Measurements from ENCODE around the gene NXPH4.

The NXPH4 gene

DNA sequence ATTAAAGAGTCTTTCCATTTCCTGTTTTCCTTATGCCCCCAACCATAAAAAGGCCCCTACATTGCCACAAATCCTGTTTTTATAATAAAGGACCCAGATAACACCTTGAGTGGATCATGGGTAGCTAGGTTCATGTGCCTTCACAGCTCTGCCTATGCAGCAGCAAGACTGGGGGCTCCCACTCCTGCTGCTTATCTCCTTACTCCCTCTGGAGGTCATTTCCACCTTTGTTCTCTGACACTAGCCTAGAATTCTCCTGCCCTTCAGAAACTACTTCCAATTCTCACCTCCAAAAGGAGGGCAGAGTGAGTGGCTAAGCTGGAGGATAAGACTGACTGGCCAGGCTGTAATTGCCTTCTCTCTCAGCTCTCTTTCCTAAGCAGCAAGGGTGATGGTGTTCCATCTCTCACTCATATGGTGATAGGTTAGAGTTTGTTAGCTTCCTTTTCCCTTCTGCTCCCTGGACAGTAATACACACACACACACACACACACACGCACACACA is 54.4 kb downstream of the NXPH4 start:
- no peaks in the 10 kb centered on the region for H3K9me2 ChIP-seq (replicated peaks; ENCODE audit: low read depth, low read length)
- no peaks in the 10 kb centered on the region for H4K20me1 ChIP-seq (ENCODE audit: insufficient read depth, low read length, poor library complexity, severe bottlenecking)
- no peaks in the 10 kb centered on the region for H3K79me2 ChIP-seq (ENCODE audit: insufficient read depth, low read length)
- no peaks in the 10 kb centered on the region for H3K4me1 ChIP-seq (ENCODE audit: insufficient read depth, low read length, poor library complexity, severe bottlenecking)
- H3K4me3 ChIP-seq (ENCODE audit: low read length, poor library complexity, severe bottlenecking): no peak overlapping the region
- TF ChIP-seq EZH2phosphoT487 (IDR thresholded peaks at IDR 0.05; ENCODE audit: borderline replicate concordance): no peak
- TF ChIP-seq, protein P1, sequence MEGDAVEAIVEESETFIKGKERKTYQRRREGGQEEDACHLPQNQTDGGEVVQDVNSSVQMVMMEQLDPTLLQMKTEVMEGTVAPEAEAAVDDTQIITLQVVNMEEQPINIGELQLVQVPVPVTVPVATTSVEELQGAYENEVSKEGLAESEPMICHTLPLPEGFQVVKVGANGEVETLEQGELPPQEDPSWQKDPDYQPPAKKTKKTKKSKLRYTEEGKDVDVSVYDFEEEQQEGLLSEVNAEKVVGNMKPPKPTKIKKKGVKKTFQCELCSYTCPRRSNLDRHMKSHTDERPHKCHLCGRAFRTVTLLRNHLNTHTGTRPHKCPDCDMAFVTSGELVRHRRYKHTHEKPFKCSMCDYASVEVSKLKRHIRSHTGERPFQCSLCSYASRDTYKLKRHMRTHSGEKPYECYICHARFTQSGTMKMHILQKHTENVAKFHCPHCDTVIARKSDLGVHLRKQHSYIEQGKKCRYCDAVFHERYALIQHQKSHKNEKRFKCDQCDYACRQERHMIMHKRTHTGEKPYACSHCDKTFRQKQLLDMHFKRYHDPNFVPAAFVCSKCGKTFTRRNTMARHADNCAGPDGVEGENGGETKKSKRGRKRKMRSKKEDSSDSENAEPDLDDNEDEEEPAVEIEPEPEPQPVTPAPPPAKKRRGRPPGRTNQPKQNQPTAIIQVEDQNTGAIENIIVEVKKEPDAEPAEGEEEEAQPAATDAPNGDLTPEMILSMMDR (conservative IDR thresholded peaks at IDR 0.05; ENCODE audit: low read length): peak; percentile 24
- no peaks in the 10 kb centered on the region for H3K27me3 ChIP-seq (ENCODE audit: insufficient read depth, low read length, poor library complexity, severe bottlenecking)
- no peaks in the 10 kb centered on the region for H3K9me3 ChIP-seq (ENCODE audit: insufficient read depth, low read depth, low read length)
- no peak overlapping the region for H2AFZ ChIP-seq (ENCODE audit: low read length)
- H3K9ac ChIP-seq (ENCODE audit: low read depth, low read length, poor library complexity, severe bottlenecking): no peak overlapping the region
- H3K36me3 ChIP-seq (ENCODE audit: insufficient read depth, low read length): peaks cover 46% of the 10 kb centered on the region
- no peak overlapping the region for H3K4me2 ChIP-seq (ENCODE audit: low read depth, low read length, poor library complexity, severe bottlenecking)
- no peaks in the 10 kb centered on the region for H3F3A ChIP-seq (ENCODE audit: low read depth)

DNA sequence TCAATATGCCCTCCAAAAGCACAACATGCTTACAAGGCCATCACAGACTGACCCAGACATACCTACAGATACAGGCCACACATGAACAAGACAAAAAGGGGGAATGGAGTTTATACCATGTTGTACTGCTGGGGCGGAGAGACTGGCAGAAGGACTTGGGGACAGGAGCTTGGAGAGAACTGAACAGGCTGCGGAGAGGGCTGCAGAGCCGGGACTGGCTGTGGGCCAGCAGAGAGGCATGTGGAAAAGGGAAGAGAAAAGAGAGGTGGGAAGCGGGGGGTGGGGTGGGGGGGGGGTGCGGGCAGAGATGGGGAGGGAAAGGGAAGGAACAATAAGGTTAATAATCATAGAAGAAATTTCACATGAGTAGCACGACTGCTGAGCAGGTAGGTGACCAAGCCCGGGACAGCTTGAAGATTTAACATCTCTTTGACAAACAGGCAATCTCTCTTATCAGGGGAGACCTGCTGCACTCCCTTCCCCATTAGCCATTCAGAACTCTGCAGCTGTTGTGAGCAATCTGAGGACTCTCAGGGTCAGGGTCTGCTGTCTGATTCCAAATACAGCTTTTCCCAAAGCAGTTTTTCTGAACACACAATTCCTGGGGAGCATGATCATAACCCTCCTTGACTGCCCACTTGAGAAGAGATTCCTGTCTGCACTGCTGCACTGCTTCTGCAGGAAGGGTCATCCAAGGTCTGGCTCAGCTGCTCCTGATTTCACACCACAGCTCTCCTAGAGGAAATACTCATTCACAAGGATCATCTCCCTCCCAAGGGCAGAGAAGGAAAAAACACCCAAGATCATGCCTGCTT is 56.0 kb downstream of the NXPH4 start:
- H4K20me1 ChIP-seq (ENCODE audit: insufficient read depth, low read length, poor library complexity, severe bottlenecking): no peaks in the 10 kb centered on the region
- H3K9me3 ChIP-seq (ENCODE audit: insufficient read depth, low read depth, low read length): no peaks in the 10 kb centered on the region
- no peaks in the 10 kb centered on the region for H3F3A ChIP-seq (ENCODE audit: low read depth)
- H3K9me2 ChIP-seq (replicated peaks; ENCODE audit: low read depth, low read length): no peaks in the 10 kb centered on the region
- no peaks in the 10 kb centered on the region for H3K27me3 ChIP-seq (ENCODE audit: insufficient read depth, low read length, poor library complexity, severe bottlenecking)
- no peak overlapping the region for H3K4me2 ChIP-seq (ENCODE audit: low read depth, low read length, poor library complexity, severe bottlenecking)
- no peaks in the 10 kb centered on the region for H3K4me1 ChIP-seq (ENCODE audit: insufficient read depth, low read length, poor library complexity, severe bottlenecking)
- H3K36me3 ChIP-seq (ENCODE audit: insufficient read depth, low read length): peaks cover 37% of the 10 kb centered on the region
- no peak overlapping the region for H3K9ac ChIP-seq (ENCODE audit: low read depth, low read length, poor library complexity, severe bottlenecking)
- H3K79me2 ChIP-seq (ENCODE audit: insufficient read depth, low read length): no peaks in the 10 kb centered on the region
- H3K4me3 ChIP-seq (ENCODE audit: low read length, poor library complexity, severe bottlenecking): no peak overlapping the region
- TF ChIP-seq, protein P1 (conservative IDR thresholded peaks at IDR 0.05; ENCODE audit: low read length): no peak
- TF ChIP-seq EZH2phosphoT487 (IDR thresholded peaks at IDR 0.05; ENCODE audit: borderline replicate concordance): no peak
- no peak overlapping the region for H2AFZ ChIP-seq (ENCODE audit: low read length)

DNA sequence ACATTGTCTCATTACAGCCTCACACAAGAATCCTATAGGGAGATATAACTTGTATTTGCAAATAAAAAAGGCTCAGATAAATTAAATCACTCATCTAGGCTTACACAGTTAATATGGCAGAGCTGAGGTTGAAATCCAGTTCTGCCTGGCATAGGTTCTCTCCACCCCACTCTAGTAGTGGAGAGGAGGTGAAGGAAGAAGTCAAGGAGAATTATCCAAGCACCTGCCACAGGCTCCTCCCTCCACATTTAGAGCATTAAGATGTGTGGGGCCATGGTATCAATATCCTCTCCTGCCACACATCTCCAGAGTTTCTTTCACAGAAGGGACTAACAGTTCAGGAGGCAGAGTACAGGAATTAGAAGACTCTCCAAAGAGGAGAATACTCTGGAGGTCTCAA is 56.9 kb downstream of the NXPH4 start:
- Histone ChIP-seq H3K9me3 (ENCODE audit: insufficient read depth, low read depth, low read length) (no peaks in the 10 kb centered on the region), H3K36me3 (ENCODE audit: insufficient read depth, low read length) (peaks cover 29% of the 10 kb centered on the region; the same call in 1 of the 2 replicates), H3K4me1 (ENCODE audit: insufficient read depth, low read length, poor library complexity, severe bottlenecking) (no peaks in the 10 kb centered on the region), H3K27me3 (ENCODE audit: insufficient read depth, low read length, poor library complexity, severe bottlenecking) (no peaks in the 10 kb centered on the region), H2AFZ (ENCODE audit: low read length) (no peak overlapping the region), H3K4me3 (ENCODE audit: low read length, poor library complexity, severe bottlenecking) (no peak overlapping the region), H3K79me2 (ENCODE audit: insufficient read depth, low read length) (no peaks in the 10 kb centered on the region), H3K9ac (ENCODE audit: low read depth, low read length, poor library complexity, severe bottlenecking) (no peak overlapping the region), H4K20me1 (ENCODE audit: insufficient read depth, low read length, poor library complexity, severe bottlenecking) (no peaks in the 10 kb centered on the region), H3K9me2 (replicated peaks; ENCODE audit: low read depth, low read length) (no peaks in the 10 kb centered on the region), H3F3A (ENCODE audit: low read depth) (no peaks in the 10 kb centered on the region), H3K4me2 (ENCODE audit: low read depth, low read length, poor library complexity, severe bottlenecking) (no peak overlapping the region)
- TF ChIP-seq, protein P1 (conservative IDR thresholded peaks at IDR 0.05; ENCODE audit: low read length): no peak
- no peak for TF ChIP-seq EZH2phosphoT487 (IDR thresholded peaks at IDR 0.05; ENCODE audit: borderline replicate concordance)
